ENCODE results near the gene SLC9A5. TPM values are rescaled to one million over a fixed set of nuclear protein-coding genes. Genes with fewer than 3 reads are reported as not detected.
A peak's percentile ranks its signal among the peaks of the same experiment; 100 is the strongest.

The SLC9A5 gene
- total and polyA plus RNA-seq, 9 donors: 0.36 to 3.1 (median 1.2) TPM

GRCh38 chr16:67301080-67301782 lies 52.5 kb downstream of the SLC9A5 start:
- 36 to 57% (median 52%) methylated on average over 11 of the region's 11 CpGs for WGBS, 3 donors

GRCh38 chr16:67302076-67302475 lies 53.3 kb downstream of the SLC9A5 start:
- WGBS, 3 donors: 40 to 50% (median 49%) methylated on average over 7 of the region's 7 CpGs
- no peaks in the 10 kb centered on the region for H3K36me3 ChIP-seq
- peak in 1 of 5 donors; percentile 48 for DNase-seq
- TF ChIP-seq POLR2A (IDR thresholded peaks at IDR 0.05) (no peak), CTCF (IDR thresholded peaks at IDR 0.05) (no peak), EP300 (IDR thresholded peaks at IDR 0.05) (no peak)
- intact Hi-C loops (cut with DNase I): no loop called here
- no peaks in the 10 kb centered on the region for H3K9me3 ChIP-seq
- H3K4me1 ChIP-seq (ENCODE audit: insufficient read depth): no peaks in the 10 kb centered on the region
- no peak overlapping the region for H3K4me3 ChIP-seq
- peak overlapping the region; percentile 17 to 28 for H3K27ac ChIP-seq
- H3K27me3 ChIP-seq: no peaks in the 10 kb centered on the region

More at GRCh38 chr16:67301080-67301782, 52.5 kb downstream of the SLC9A5 start:
- no peaks in the 10 kb centered on the region for H3K36me3 ChIP-seq
- no peaks in the 10 kb centered on the region for H3K4me1 ChIP-seq (ENCODE audit: insufficient read depth)
- H3K27ac ChIP-seq: peak overlapping the region; percentile 17 to 28
- TF ChIP-seq EP300 (IDR thresholded peaks at IDR 0.05) (no peak), CTCF (IDR thresholded peaks at IDR 0.05) (no peak), POLR2A (IDR thresholded peaks at IDR 0.05) (no peak)
- H3K4me3 ChIP-seq: no peak overlapping the region
- no peaks in the 10 kb centered on the region for H3K27me3 ChIP-seq
- no peaks in the 10 kb centered on the region for H3K9me3 ChIP-seq
- intact Hi-C loops (cut with DNase I): no loop called here
- peak; percentile 78 to 91 (median 79) for DNase-seq

GRCh38 chr16:67302970-67303369 lies 54.2 kb downstream of the SLC9A5 start:
- intact Hi-C loops (cut with DNase I): no loop called here
- H3K27ac ChIP-seq: no peak overlapping the region
- no peaks in the 10 kb centered on the region for H3K36me3 ChIP-seq
- TF ChIP-seq CTCF (IDR thresholded peaks at IDR 0.05): no peak
- TF ChIP-seq POLR2A (IDR thresholded peaks at IDR 0.05): no peak
- no peak for TF ChIP-seq EP300 (IDR thresholded peaks at IDR 0.05)
- H3K4me1 ChIP-seq (ENCODE audit: insufficient read depth): no peaks in the 10 kb centered on the region
- 82 to 91% (median 86%) methylated on average over 8 of the region's 8 CpGs for WGBS, 3 donors
- DNase-seq: no peak
- no peak overlapping the region for H3K4me3 ChIP-seq
- H3K9me3 ChIP-seq: no peaks in the 10 kb centered on the region
- no peaks in the 10 kb centered on the region for H3K27me3 ChIP-seq

GRCh38 chr16:67304020-67304419 lies 55.2 kb downstream of the SLC9A5 start:
- H3K36me3 ChIP-seq: no peaks in the 10 kb centered on the region
- no peak overlapping the region for H3K4me3 ChIP-seq
- H3K9me3 ChIP-seq: no peaks in the 10 kb centered on the region
- no peaks in the 10 kb centered on the region for H3K4me1 ChIP-seq (ENCODE audit: insufficient read depth)
- TF ChIP-seq POLR2A (IDR thresholded peaks at IDR 0.05) (no peak), EP300 (IDR thresholded peaks at IDR 0.05) (no peak), CTCF (IDR thresholded peaks at IDR 0.05) (no peak)
- intact Hi-C loops (cut with DNase I): no loop called here
- no peak for DNase-seq
- H3K27me3 ChIP-seq: no peaks in the 10 kb centered on the region
- 80 to 83% (median 82%) methylated on average over 1 of the region's 1 CpG for WGBS, 3 donors
- H3K27ac ChIP-seq: no peak overlapping the region

Measured in ovary (tissue), 9 donors.